ENCODE data around the gene EFTUD2. TPM values are rescaled to one million over a fixed set of nuclear protein-coding genes. Genes with fewer than 3 reads are reported as not detected.
"Not testable (repeated sequence)": the region's sequence is repeated elsewhere in the genome, so short reads cannot be mapped to it uniquely, and the experiment has no call there.

Gene EFTUD2
- total and polyA plus RNA-seq, 2 donors (not counting 1 experiment from before 2014, with no cell fraction given) = 43.2 to 133 TPM

- no peaks in the 10 kb centered on the region for H3K79me2 ChIP-seq (ENCODE audit: control insufficient read depth, insufficient read depth, low read length)
- Mint-ChIP-seq H3K27me3 (peaks cover 3% of the 10 kb centered on the region), H3K4me1 (no peaks in the 10 kb centered on the region), H3K9me3 (ENCODE audit: insufficient read depth) (no peaks in the 10 kb centered on the region), H3K4me3 (no peak overlapping the region), H3K27ac (no peak overlapping the region)
- DNase-seq (no peak), ATAC-seq (ENCODE audit: low read depth) (no peak)
- POLR2A ChIA-PET = no interaction called here
- 100% methylated on average over 2 of the region's 4 CpGs for WGBS (ENCODE audit: insufficient coverage)
- H4K20me1 ChIP-seq (ENCODE audit: control insufficient read depth, insufficient read depth, low read length, poor library complexity, severe bottlenecking) = no peaks in the 10 kb centered on the region
- TF ChIP-seq CTCF (IDR thresholded peaks at IDR 0.05) = no peak
- TF ChIP-seq EZH2 (IDR thresholded peaks at IDR 0.05; ENCODE audit: borderline replicate concordance, insufficient read depth, low read depth, low read length, poor library complexity, severe bottlenecking) = no peak
- no peak overlapping the region for H3K4me3 ChIP-seq (ENCODE audit: control extremely low read depth in 1 of 5, extremely low read depth in 1 of 5, insufficient read depth in 1 of 5, low read depth in 2 of 5, low read length in 4 of 5)
- no peaks in the 10 kb centered on the region for H3K36me3 ChIP-seq (replicated peaks in 1 of 2; ENCODE audit: control extremely low read depth in 1 of 2, control insufficient read depth in 1 of 2, extremely low read depth in 1 of 2, insufficient read depth in 2 of 2, low read length in 1 of 2)
- CTCF ChIA-PET = interaction anchor here (2.1 kb wide), 1 partner anchor 32 kb away, joined by 5 read pairs; no protein-coding TSS in a partner anchor
- no peak overlapping the region for H3K9ac ChIP-seq (ENCODE audit: low read length)
- no peaks in the 10 kb centered on the region for H3K9me3 ChIP-seq (ENCODE audit: control extremely low read depth in 1 of 3, control insufficient read depth in 2 of 3, insufficient read depth in 1 of 3, low read length in 2 of 3)
- intact Hi-C loops (cut with micrococcal nuclease) = no loop called here
- no peaks in the 10 kb centered on the region for H3K4me1 ChIP-seq (ENCODE audit: control insufficient read depth in 2 of 2, insufficient read depth in 2 of 2, low read length in 2 of 2)
- no peak overlapping the region for H2AFZ ChIP-seq (ENCODE audit: insufficient read depth, low read depth, low read length, poor library complexity, severe bottlenecking)
- H3K4me2 ChIP-seq (replicated peaks; ENCODE audit: low read depth, low read length, poor library complexity, severe bottlenecking) = no peak overlapping the region
- H3K27ac ChIP-seq (ENCODE audit: low read length in 2 of 2) = no peak overlapping the region
- no peaks in the 10 kb centered on the region for H3K27me3 ChIP-seq (replicated peaks in 1 of 4; ENCODE audit: control extremely low read depth in 1 of 4, control insufficient read depth in 3 of 4, insufficient read depth in 4 of 4, low read length in 3 of 4)
These were observed 87.0 kb downstream of the EFTUD2 start for GRCh38 chr17:44812263-44812662.

DNA sequence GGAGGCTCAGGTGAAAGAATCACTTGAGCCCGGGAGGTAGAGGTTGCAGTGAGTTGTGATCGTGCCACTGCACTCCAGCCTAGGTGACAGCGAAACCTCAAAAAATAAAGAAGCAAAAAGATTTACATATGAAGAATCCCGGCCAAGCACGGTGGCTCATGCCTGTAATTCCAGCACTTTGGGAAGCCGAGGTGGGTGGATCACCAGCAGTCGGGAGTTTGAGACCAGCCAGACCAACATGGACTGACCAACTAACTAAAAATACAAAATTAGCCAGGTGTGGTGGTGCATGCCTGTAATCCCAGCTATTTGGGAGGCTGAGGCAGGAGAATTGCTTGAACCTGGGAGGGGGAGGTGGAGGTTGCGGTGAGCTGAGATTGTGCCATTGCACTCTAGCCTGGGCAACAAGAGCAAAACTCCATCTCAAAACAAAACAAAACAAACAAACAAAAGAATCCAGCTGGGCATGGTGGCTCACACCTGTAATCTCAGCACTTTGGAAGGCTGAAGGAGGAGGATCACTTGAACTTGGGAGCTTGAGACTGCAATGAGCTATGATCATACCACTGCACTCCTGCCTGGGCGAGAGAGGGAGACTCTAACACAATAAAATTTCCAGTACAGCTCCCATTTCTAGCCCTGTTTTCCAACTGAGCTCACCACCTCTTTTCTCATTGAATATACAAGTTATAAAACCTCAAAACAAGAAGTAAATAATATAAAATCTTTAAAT is 90.4 kb downstream of the EFTUD2 start:
- H3K4me3 ChIP-seq (ENCODE audit: control extremely low read depth in 1 of 5, extremely low read depth in 1 of 5, insufficient read depth in 1 of 5, low read depth in 2 of 5, low read length in 4 of 5); POLR2A ChIA-PET; H3K79me2 ChIP-seq (ENCODE audit: control insufficient read depth, insufficient read depth, low read length); H2AFZ ChIP-seq (ENCODE audit: insufficient read depth, low read depth, low read length, poor library complexity, severe bottlenecking); H3K27me3 ChIP-seq (replicated peaks in 1 of 4; ENCODE audit: control extremely low read depth in 1 of 4, control insufficient read depth in 3 of 4, insufficient read depth in 4 of 4, low read length in 3 of 4); H3K9me3 Mint-ChIP-seq (ENCODE audit: insufficient read depth); H3K9ac ChIP-seq (ENCODE audit: low read length); H3K36me3 ChIP-seq (replicated peaks in 1 of 2; ENCODE audit: control extremely low read depth in 1 of 2, control insufficient read depth in 1 of 2, extremely low read depth in 1 of 2, insufficient read depth in 2 of 2, low read length in 1 of 2); H4K20me1 ChIP-seq (ENCODE audit: control insufficient read depth, insufficient read depth, low read length, poor library complexity, severe bottlenecking); H3K4me3 Mint-ChIP-seq; intact Hi-C loops (cut with micrococcal nuclease); H3K27ac Mint-ChIP-seq; H3K4me1 Mint-ChIP-seq; H3K4me1 ChIP-seq (ENCODE audit: control insufficient read depth in 2 of 2, insufficient read depth in 2 of 2, low read length in 2 of 2); DNase-seq; ATAC-seq (ENCODE audit: low read depth); H3K9me3 ChIP-seq (ENCODE audit: control extremely low read depth in 1 of 3, control insufficient read depth in 2 of 3, insufficient read depth in 1 of 3, low read length in 2 of 3); H3K4me2 ChIP-seq (replicated peaks; ENCODE audit: low read depth, low read length, poor library complexity, severe bottlenecking); H3K27ac ChIP-seq (ENCODE audit: low read length in 2 of 2); H3K27me3 Mint-ChIP-seq: not testable (repeated sequence)
- 87% methylated on average over 4 of the region's 9 CpGs for WGBS (ENCODE audit: insufficient coverage)
- CTCF ChIA-PET = interaction anchor here (0.7 kb wide), 1 partner anchor 1083 kb away, joined by 3 read pairs; no protein-coding TSS in a partner anchor

All from B cell (primary cell).